DOHH2 (cell line): ENCODE data around the gene GXYLT2.

ENCODE experiments used
- CTCF ChIP-seq: fragments of 200-600 bp; sonication (generic); IDR thresholded peaks from one replicate; pipeline ENCODE4 v1.5.1; 2014; ENCODE audit warnings: antibody characterized with exemption, mild to moderate bottlenecking, low read depth, low read length; ENCODE audit not compliant: poor library complexity, severe bottlenecking
- EZH2phosphoT487 ChIP-seq: fragments of 200-600 bp; sonication (generic); IDR thresholded peaks from 2 replicates; pipeline ENCODE4 v1.6.1; 2017; ENCODE audit warnings: borderline replicate concordance, mild to moderate bottlenecking, antibody characterized with exemption, low read length, moderate library complexity, mixed read lengths

DNA sequence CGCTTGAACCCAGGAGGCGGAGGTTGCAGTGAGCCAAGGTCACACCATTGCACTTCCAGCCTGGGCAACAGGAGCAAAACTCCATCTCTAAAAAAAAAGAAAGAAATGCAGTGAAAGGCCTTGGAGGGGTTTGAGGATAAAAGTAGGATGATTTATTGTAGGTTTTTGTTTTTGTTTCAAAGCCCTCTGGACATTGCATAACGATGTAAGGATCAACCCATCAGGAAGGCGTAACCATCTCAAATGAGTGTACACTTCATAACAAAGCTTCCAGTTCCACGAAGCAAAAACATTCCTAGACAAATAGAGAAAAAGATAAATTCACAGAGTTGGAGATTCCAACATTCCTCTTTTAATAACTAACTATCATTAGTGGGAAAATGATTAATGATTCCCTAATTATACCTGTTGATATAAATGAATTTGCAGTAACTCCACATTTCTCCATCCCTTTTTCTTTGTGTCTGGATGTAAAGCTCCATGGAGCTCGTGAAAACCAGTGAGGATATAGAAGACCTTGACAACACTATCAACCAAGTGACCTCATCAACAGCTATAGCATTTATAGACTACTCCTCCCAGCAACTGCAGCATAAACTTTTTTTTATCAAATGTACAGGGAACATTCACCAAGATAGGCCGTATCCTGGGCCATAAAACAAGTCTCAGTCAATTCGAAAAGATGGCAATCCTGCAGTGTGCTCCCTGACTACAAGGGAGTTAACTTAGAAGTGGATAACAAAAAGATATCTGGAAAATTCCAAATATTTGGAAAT, 60.1 kb downstream of the GXYLT2 start:
- no peak for TF ChIP-seq CTCF
- no peak for TF ChIP-seq EZH2phosphoT487
